Skeletal muscle tissue (tissue), 4 donors: ENCODE data around the gene CNN3. TPM values are rescaled to one million over a fixed set of nuclear protein-coding genes. Genes with fewer than 3 reads are reported as not detected.

Experiments
- H3K27ac ChIP-seq: one replicate; pipeline ENCODE4 v1.7.0; 2013; ENCODE audit warnings: mild to moderate bottlenecking, low read depth, low read length, inconsistent platforms
- H3K27me3 ChIP-seq, 3 donors: one replicate each; pipeline ENCODE4 v1.7.0; 2013; ENCODE audit warnings: low read length in 3 of 3; ENCODE audit not compliant: control insufficient read depth in 3 of 3, insufficient read depth in 3 of 3
- H3K36me3 ChIP-seq, 3 donors: one replicate each; pipeline ENCODE4 v1.7.0; 2013; ENCODE audit warnings: low read length in 3 of 3; ENCODE audit not compliant: control insufficient read depth in 3 of 3, insufficient read depth in 3 of 3
- H3K4me1 ChIP-seq, 3 donors: one replicate each; pipeline ENCODE4 v1.7.0; 2013; ENCODE audit warnings: low read length in 3 of 3, mild to moderate bottlenecking in 3 of 3; ENCODE audit not compliant: control insufficient read depth in 3 of 3, insufficient read depth in 3 of 3
- H3K4me3 ChIP-seq, 3 donors: one replicate each; pipeline ENCODE4 v1.7.0; 2013; ENCODE audit warnings: low read length in 3 of 3
- H3K9ac ChIP-seq, 3 donors: one replicate each; pipeline ENCODE4 v1.7.0; 2013; ENCODE audit warnings: low read length in 3 of 3, mild to moderate bottlenecking in 3 of 3, moderate library complexity in 2 of 3, low read depth in 1 of 3
- H3K9me3 ChIP-seq, 3 donors: one replicate each; pipeline ENCODE4 v1.7.0; 2013; ENCODE audit warnings: low read length in 3 of 3; ENCODE audit not compliant: control insufficient read depth in 3 of 3
- total RNA-seq: library from RNA; depleted of rRNA; stranded (reverse); fragments of >200 nt; gene quantifications from one replicate; pipeline ENCODE4 v1.2.3, GENCODE V29; 2014
- donor health status: Osteomylitis.

CNN3 gene
- total RNA-seq, 1 donor from 2014 or later = 198 TPM

- Histone ChIP-seq H3K36me3 (no peaks in the 10 kb centered on the region), H3K4me3 (peak overlapping the region in 2 of 3 donors; percentile 10 to 17), H3K9me3 (no peaks in the 10 kb centered on the region), H3K9ac (no peak overlapping the region), H3K27ac (peak overlapping the region; percentile 76), H3K27me3 (peaks cover 0 to 2% (median 0%) of the 10 kb centered on the region in 3 donors), H3K4me1 (peaks cover 18 to 22% (median 18%) of the 10 kb centered on the region in 3 donors)
Measured at GRCh38 chr1:94863919-94864318, 63.0 kb downstream of the CNN3 start.

GRCh38 chr1:94863297-94863911 is 63.5 kb downstream of the CNN3 start:
- Histone ChIP-seq H3K27ac (peak overlapping the region; percentile 76), H3K27me3 (peaks cover 0 to 2% (median 0%) of the 10 kb centered on the region in 3 donors), H3K4me3 (no peak overlapping the region), H3K4me1 (peaks cover 18 to 22% (median 18%) of the 10 kb centered on the region in 3 donors), H3K36me3 (no peaks in the 10 kb centered on the region), H3K9me3 (no peaks in the 10 kb centered on the region), H3K9ac (peak overlapping the region in 1 of 3 donors; percentile 7)

DNA sequence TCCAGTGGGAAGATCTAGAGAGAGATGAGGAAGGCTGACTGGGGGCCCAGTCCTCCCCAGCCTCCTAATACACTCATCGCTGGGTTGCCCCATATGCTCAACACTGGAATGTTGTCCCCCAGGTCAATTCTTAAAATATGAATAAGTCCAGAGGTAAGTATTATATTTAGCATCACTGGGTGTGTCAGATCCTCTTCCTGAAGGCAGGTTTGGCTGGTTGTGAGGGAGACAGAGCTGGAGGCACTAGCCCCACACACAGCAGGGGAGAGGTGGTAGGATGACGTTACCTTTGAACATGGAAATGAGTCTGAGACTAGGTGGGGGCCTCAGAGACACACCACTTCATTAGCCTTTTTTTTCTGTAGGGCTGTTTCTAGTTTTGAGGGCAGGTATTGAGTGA is 64.2 kb downstream of the CNN3 start:
- Histone ChIP-seq H3K27me3 (peaks cover 0 to 2% (median 0%) of the 10 kb centered on the region in 3 donors), H3K36me3 (no peaks in the 10 kb centered on the region), H3K9me3 (no peaks in the 10 kb centered on the region), H3K4me3 (no peak overlapping the region), H3K4me1 (peaks cover 18 to 22% (median 18%) of the 10 kb centered on the region in 3 donors), H3K27ac (peak overlapping the region; percentile 76), H3K9ac (no peak overlapping the region)

DNA sequence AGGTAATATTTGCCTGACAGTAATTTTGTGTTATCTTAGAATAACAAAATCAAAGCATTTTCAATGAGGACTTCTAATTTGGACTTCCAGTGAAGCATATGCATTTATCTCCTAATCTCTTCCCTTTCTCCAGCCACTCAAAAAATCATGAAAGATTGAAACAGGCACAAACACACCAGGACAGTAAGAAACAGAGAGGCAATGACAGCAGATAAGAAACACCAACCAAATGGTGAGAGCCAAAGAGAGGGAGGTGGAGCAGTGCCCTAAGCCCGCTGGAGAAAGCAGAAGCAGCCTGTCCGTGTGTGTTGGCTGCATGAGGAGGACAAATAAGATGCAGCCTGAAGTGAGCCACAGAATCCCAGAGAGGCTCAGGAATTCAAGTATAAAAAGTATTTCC is 67.7 kb downstream of the CNN3 start:
- Histone ChIP-seq H3K4me1 (peaks cover 16 to 18% (median 17%) of the 10 kb centered on the region in 3 donors), H3K36me3 (no peaks in the 10 kb centered on the region), H3K4me3 (no peak overlapping the region), H3K27me3 (peaks cover 0 to 2% (median 0%) of the 10 kb centered on the region in 3 donors), H3K9me3 (no peaks in the 10 kb centered on the region), H3K9ac (no peak overlapping the region), H3K27ac (no peak overlapping the region)

GRCh38 chr1:94858276-94858675 is 68.6 kb downstream of the CNN3 start:
- no peaks in the 10 kb centered on the region for H3K9me3 ChIP-seq
- peaks cover 0 to 2% (median 0%) of the 10 kb centered on the region in 3 donors for H3K27me3 ChIP-seq
- no peak overlapping the region for H3K27ac ChIP-seq
- H3K4me1 ChIP-seq = peaks cover 11 to 13% (median 13%) of the 10 kb centered on the region in 3 donors
- no peak overlapping the region for H3K4me3 ChIP-seq
- H3K36me3 ChIP-seq = no peaks in the 10 kb centered on the region
- no peak overlapping the region for H3K9ac ChIP-seq

DNA sequence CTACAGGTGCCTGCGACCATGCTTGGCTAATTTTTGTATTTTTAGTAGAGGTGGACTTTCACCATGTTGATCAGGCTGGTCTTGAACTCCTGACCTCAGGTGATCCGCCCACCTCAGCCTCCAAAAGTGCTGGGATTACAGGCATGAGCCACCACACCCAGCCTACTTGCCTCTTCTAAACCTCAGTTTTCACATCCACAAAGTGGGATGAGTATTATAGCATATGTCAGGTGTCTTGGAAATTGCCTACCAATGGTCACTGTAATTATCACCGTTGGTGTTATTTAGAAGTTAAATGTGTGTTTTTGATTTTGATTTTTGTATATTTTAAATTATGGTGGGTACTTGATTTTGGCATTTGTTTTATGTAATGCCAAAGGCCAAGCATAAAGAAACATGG is 70.0 kb downstream of the CNN3 start:
- H3K27ac ChIP-seq = no peak overlapping the region
- no peaks in the 10 kb centered on the region for H3K9me3 ChIP-seq
- no peak overlapping the region for H3K4me3 ChIP-seq

GRCh38 chr1:94856004-94856403 is 70.9 kb downstream of the CNN3 start:
- no peak overlapping the region for H3K27ac ChIP-seq
- H3K9me3 ChIP-seq = no peaks in the 10 kb centered on the region
- peaks cover 4 to 8% (median 6%) of the 10 kb centered on the region in 3 donors for H3K4me1 ChIP-seq
- H3K27me3 ChIP-seq = peaks cover 0 to 2% (median 0%) of the 10 kb centered on the region in 3 donors
- no peaks in the 10 kb centered on the region for H3K36me3 ChIP-seq
- H3K4me3 ChIP-seq = no peak overlapping the region
- no peak overlapping the region for H3K9ac ChIP-seq

More for the DNA sequence above, 70.0 kb downstream of the CNN3 start:
- no peak overlapping the region for H3K9ac ChIP-seq
- H3K4me1 ChIP-seq = peaks cover 4 to 8% (median 6%) of the 10 kb centered on the region in 3 donors
- peaks cover 0 to 2% (median 0%) of the 10 kb centered on the region in 3 donors for H3K27me3 ChIP-seq
- no peaks in the 10 kb centered on the region for H3K36me3 ChIP-seq

- peak overlapping the region in 1 of 3 donors; percentile 62 for H3K4me3 ChIP-seq
- H3K27me3 ChIP-seq = peaks cover 0 to 2% (median 0%) of the 10 kb centered on the region in 3 donors
- no peak overlapping the region for H3K27ac ChIP-seq
- H3K9me3 ChIP-seq = no peaks in the 10 kb centered on the region
- no peak overlapping the region for H3K9ac ChIP-seq
- H3K4me1 ChIP-seq = peaks cover 4 to 6% (median 6%) of the 10 kb centered on the region in 3 donors
- H3K36me3 ChIP-seq = no peaks in the 10 kb centered on the region
Measured at GRCh38 chr1:94855307-94855700, 71.6 kb downstream of the CNN3 start.

- peaks cover 0 to 2% (median 0%) of the 10 kb centered on the region in 3 donors for H3K27me3 ChIP-seq
- H3K36me3 ChIP-seq = no peaks in the 10 kb centered on the region
- H3K27ac ChIP-seq = peak overlapping the region; percentile 41
- peak overlapping the region; percentile 47 to 64 (median 62) for H3K4me3 ChIP-seq
- H3K9ac ChIP-seq = peak overlapping the region; percentile 34 to 66 (median 54)
- H3K4me1 ChIP-seq = peaks cover 4 to 6% (median 6%) of the 10 kb centered on the region in 3 donors
- no peaks in the 10 kb centered on the region for H3K9me3 ChIP-seq
Measured at GRCh38 chr1:94854458-94855306, 72.2 kb downstream of the CNN3 start.

- Histone ChIP-seq H3K9ac (no peak overlapping the region), H3K4me3 (no peak overlapping the region), H3K36me3 (no peaks in the 10 kb centered on the region), H3K4me1 (peaks cover 4 to 6% (median 6%) of the 10 kb centered on the region in 3 donors), H3K27me3 (no peaks in the 10 kb centered on the region), H3K9me3 (no peaks in the 10 kb centered on the region), H3K27ac (no peak overlapping the region)
Measured at GRCh38 chr1:94852788-94853187, 74.1 kb downstream of the CNN3 start.
